Natural killer cell (primary cell): ENCODE results near the gene MSI2. TPM values are rescaled to one million over a fixed set of nuclear protein-coding genes. Genes with fewer than 3 reads are reported as not detected.
"Not testable (repeated sequence)": the region's sequence is repeated elsewhere in the genome, so short reads cannot be mapped to it uniquely, and the experiment has no call there.

ENCODE experiments used
- ATAC-seq, 3 donors: fragments of 150-1000 bp in 2 of 3; fragments of 200-7000 bp in 1 of 3; cut with Tn5 transposase; 1 replicate in 1 of 3; 2 replicates in 2 of 3; pipeline ENCODE4 v1.10.0; 2021; ENCODE audit warnings: mild to moderate bottlenecking in 2 of 3, moderate library complexity in 2 of 3
- DNase-seq, 2 donors: peaks; one replicate each; pipeline versions ENCODE4 v3.0.0 to v3.0.0-alpha.2; 2013 to 2021; ENCODE audit warnings: mixed read lengths in 1 of 2
- H3K27ac ChIP-seq: one replicate; pipeline ENCODE4 v1.5.1; 2013; ENCODE audit warnings: mild to moderate bottlenecking, low read length
- H3K27me3 ChIP-seq: one replicate; pipeline ENCODE4 v1.6.1; 2013; ENCODE audit warnings: low read length; ENCODE audit not compliant: control insufficient read depth, insufficient read depth
- H3K36me3 ChIP-seq: one replicate; pipeline ENCODE4 v1.6.1; 2013; ENCODE audit warnings: low read length; ENCODE audit not compliant: control insufficient read depth, insufficient read depth
- H3K4me1 ChIP-seq: one replicate; pipeline ENCODE4 v1.6.1; 2013; ENCODE audit warnings: low read length; ENCODE audit not compliant: control insufficient read depth, insufficient read depth
- H3K4me3 ChIP-seq: one replicate; pipeline ENCODE4 v1.5.1; 2013; ENCODE audit warnings: low read length
- H3K9me3 ChIP-seq: one replicate; pipeline ENCODE4 v1.6.1; 2013; ENCODE audit warnings: low read length; ENCODE audit not compliant: control insufficient read depth, insufficient read depth
- H3K27ac Mint-ChIP-seq, 2 donors: one replicate each; pipeline ENCODE4 v1.8.0; 2022; ENCODE audit warnings: mild to moderate bottlenecking in 2 of 2, mixed read lengths in 2 of 2, moderate library complexity in 1 of 2
- H3K27me3 Mint-ChIP-seq, 2 donors: one replicate each; pipeline ENCODE4 v1.8.0; 2022; ENCODE audit warnings: low read depth in 2 of 2, mixed read lengths in 2 of 2
- H3K36me3 Mint-ChIP-seq: one replicate; pipeline ENCODE4 v1.8.0; 2022; ENCODE audit warnings: mixed read lengths
- H3K4me1 Mint-ChIP-seq, 2 donors: one replicate each; pipeline ENCODE4 v1.8.0; 2022; ENCODE audit warnings: mixed read lengths in 2 of 2
- H3K4me3 Mint-ChIP-seq: one replicate; pipeline ENCODE4 v1.8.0; 2022; ENCODE audit warnings: mild to moderate bottlenecking, moderate library complexity, mixed read lengths
- H3K9me3 Mint-ChIP-seq, 2 donors: one replicate each; pipeline ENCODE4 v1.8.0; 2022; ENCODE audit warnings: mixed read lengths in 2 of 2
- WGBS: methylation state at CpG from one replicate; pipeline ENCODE4 v1.1.7; 2013; ENCODE audit warnings: missing lambda C conversion rate; ENCODE audit not compliant: insufficient coverage; 5-methylcytosine and 5-hydroxymethylcytosine counted together
- intact Hi-C: fragments of 100-400 bp; cut with micrococcal nuclease; formaldehyde crosslinking; loops from one replicate; pipeline ENCODE4 v1.14.2; 2022
- total RNA-seq, 4 donors: library from RNA; stranded (reverse); fragments of 120-200 nt in 1 of 4; gene quantifications; one replicate each; pipeline versions ENCODE4 v1.2.3 to v1.2.4, GENCODE V29; 2013 to 2022
- TF ChIP-seq, protein P1 (sequence below): fragments of 200-600 bp; IDR thresholded peaks from one replicate; pipeline ENCODE4 v1.8.0; 2022; ENCODE audit warnings: antibody characterized with exemption

Gene MSI2
- total RNA-seq, 3 donors from 2014 or later (not counting 1 experiment from before 2014, with no cell fraction given), result 95.5 to 145 (median 96.8) TPM

- intact Hi-C loops, result no loop called here
Measured at GRCh38 chr17:57620576-57620975, 364.3 kb downstream of the MSI2 start.

DNA sequence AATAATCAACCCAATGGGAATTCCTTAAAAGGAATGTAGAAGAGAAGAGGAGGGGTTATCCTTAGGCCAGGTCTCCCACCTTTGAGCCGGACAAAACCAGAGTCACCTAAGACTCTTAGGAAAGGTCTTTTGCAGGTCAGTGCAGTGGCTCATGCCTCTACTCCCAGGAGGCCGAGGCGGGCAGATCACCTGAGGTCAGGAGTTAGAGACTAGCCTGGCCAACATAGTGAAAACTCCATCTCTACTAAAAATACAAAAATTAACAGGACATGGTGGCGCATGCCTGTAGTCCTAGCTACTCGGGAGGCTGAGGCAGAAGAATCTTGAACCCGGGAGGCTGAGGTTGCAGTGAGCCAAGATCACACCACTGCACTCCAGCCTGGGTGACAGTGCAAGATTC, 365.5 kb downstream of the MSI2 start:
- H3K27ac ChIP-seq, H3K27ac Mint-ChIP-seq, H3K27me3 Mint-ChIP-seq, H3K36me3 Mint-ChIP-seq, intact Hi-C loops, H3K9me3 Mint-ChIP-seq, H3K36me3 ChIP-seq, H3K27me3 ChIP-seq, ATAC-seq, H3K9me3 ChIP-seq, H3K4me3 ChIP-seq, DNase-seq, H3K4me3 Mint-ChIP-seq: not testable (repeated sequence)
- H3K4me1 ChIP-seq, result peaks cover 21% of the 10 kb centered on the region
- 98% methylated on average over 6 of the region's 6 CpGs for WGBS
- H3K4me1 Mint-ChIP-seq, result peaks cover 11 to 30% of the 10 kb centered on the region in 2 donors

More at GRCh38 chr17:57620576-57620975, 364.3 kb downstream of the MSI2 start:
- Histone ChIP-seq H3K4me1 (peaks cover 21% of the 10 kb centered on the region), H3K4me3 (no peak overlapping the region), H3K27me3 (no peaks in the 10 kb centered on the region), H3K36me3 (peaks cover 3% of the 10 kb centered on the region), H3K27ac (no peak overlapping the region), H3K9me3 (no peaks in the 10 kb centered on the region)
- ATAC-seq, result no peak
- Mint-ChIP-seq H3K9me3 (no peaks in the 10 kb centered on the region), H3K36me3 (no peaks in the 10 kb centered on the region), H3K4me3 (no peak overlapping the region), H3K4me1 (peaks cover 11 to 30% of the 10 kb centered on the region in 2 donors), H3K27ac (no peak overlapping the region), H3K27me3 (no peaks in the 10 kb centered on the region)
- 97% methylated on average over 2 of the region's 2 CpGs for whole genome bisulfite sequencing
- TF ChIP-seq, protein P1, sequence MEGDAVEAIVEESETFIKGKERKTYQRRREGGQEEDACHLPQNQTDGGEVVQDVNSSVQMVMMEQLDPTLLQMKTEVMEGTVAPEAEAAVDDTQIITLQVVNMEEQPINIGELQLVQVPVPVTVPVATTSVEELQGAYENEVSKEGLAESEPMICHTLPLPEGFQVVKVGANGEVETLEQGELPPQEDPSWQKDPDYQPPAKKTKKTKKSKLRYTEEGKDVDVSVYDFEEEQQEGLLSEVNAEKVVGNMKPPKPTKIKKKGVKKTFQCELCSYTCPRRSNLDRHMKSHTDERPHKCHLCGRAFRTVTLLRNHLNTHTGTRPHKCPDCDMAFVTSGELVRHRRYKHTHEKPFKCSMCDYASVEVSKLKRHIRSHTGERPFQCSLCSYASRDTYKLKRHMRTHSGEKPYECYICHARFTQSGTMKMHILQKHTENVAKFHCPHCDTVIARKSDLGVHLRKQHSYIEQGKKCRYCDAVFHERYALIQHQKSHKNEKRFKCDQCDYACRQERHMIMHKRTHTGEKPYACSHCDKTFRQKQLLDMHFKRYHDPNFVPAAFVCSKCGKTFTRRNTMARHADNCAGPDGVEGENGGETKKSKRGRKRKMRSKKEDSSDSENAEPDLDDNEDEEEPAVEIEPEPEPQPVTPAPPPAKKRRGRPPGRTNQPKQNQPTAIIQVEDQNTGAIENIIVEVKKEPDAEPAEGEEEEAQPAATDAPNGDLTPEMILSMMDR, result no peak
- DNase-seq, result no peak

DNA sequence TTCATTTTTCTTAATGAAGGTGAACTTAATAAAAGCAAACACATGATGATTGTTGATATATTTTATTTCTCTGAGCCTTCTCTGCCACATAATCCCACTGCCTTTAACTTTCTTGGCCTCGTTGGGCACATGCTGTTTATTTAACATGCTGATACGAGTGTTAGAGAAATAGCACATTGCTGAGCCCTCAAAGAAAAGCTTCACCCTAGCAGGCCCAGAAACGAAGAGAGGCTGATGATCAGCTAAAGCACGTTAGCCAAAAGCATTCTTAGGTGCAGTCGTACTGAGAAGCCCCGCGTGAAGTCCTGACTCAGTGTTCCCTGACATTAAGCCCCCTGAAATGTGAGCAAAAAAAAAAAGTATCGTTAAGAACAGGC, 366.0 kb downstream of the MSI2 start:
- Histone ChIP-seq H3K4me3 (no peak overlapping the region), H3K36me3 (no peaks in the 10 kb centered on the region), H3K27ac (no peak overlapping the region), H3K9me3 (no peaks in the 10 kb centered on the region), H3K4me1 (peaks cover 21% of the 10 kb centered on the region), H3K27me3 (no peaks in the 10 kb centered on the region)
- no peak for ATAC-seq
- H3K27me3 Mint-ChIP-seq, result no peaks in the 10 kb centered on the region
- H3K4me1 Mint-ChIP-seq, result peaks cover 11 to 30% of the 10 kb centered on the region in 2 donors
- DNase-seq, result no peak
- WGBS, result 87% methylated on average over 8 of the region's 8 CpGs
- TF ChIP-seq, protein P1, result no peak
- intact Hi-C loops, result no loop called here
- no peaks in the 10 kb centered on the region for H3K9me3 Mint-ChIP-seq
- H3K36me3 Mint-ChIP-seq, result no peaks in the 10 kb centered on the region
- no peak overlapping the region for H3K27ac Mint-ChIP-seq
- no peak overlapping the region for H3K4me3 Mint-ChIP-seq

DNA sequence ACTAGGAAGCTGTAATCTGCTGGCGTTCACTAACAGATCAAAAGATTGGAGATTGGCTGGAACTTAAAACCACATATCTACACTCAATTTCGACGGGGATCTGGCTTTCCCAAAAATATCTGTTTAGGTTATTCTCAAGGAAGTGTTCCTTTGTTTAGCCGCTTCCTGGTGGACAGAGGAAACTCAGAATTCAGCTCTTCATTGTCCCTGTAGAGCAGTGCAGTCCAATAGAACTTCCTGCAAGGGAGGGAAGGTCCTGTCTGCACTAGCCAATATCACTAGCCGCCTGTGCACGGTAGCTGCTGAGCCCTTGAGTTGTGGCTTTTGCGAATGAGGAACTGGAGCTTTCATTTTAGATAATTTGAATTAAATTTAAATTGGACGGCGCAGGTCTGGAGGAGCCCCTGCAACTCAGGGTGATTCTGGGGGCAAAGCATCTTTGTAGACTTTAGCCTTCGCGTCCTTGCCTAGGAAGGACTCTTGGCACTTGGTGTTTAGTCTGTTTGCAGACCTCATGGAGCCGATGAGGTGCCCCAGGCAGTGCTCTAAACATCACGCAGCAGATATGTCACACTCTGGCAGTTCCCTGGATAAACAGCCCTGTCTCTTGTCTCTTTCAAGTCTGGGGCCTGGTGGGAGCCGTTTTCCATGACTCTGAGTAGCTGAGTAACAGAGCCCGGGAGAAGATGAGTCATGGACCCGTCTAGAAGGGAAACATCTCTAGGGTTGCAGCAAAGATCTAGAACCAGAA, 366.5 kb downstream of the MSI2 start:
- peak overlapping the region in 1 of 2 donors; percentile 38 for H3K27ac Mint-ChIP-seq
- Histone ChIP-seq H3K9me3 (no peaks in the 10 kb centered on the region), H3K4me3 (no peak overlapping the region), H3K27me3 (no peaks in the 10 kb centered on the region), H3K36me3 (no peaks in the 10 kb centered on the region), H3K27ac (peak overlapping the region; percentile 22), H3K4me1 (peaks cover 21% of the 10 kb centered on the region)
- H3K9me3 Mint-ChIP-seq, result no peaks in the 10 kb centered on the region
- no peaks in the 10 kb centered on the region for H3K27me3 Mint-ChIP-seq
- H3K4me3 Mint-ChIP-seq, result no peak overlapping the region
- no peak for ATAC-seq
- 62% methylated on average over 16 of the region's 16 CpGs for WGBS
- H3K36me3 Mint-ChIP-seq, result no peaks in the 10 kb centered on the region
- peaks cover 11 to 30% of the 10 kb centered on the region in 2 donors for H3K4me1 Mint-ChIP-seq
- TF ChIP-seq, protein P1, result no peak
- DNase-seq, result no peak
- intact Hi-C loops, result no loop called here
